Stimulated activated CD8-positive, alpha-beta memory T cell treated with anti-CD3 and anti-CD28 coated beads, Interleukin-12 subunit alpha, Interleukin-12 subunit beta, amount 100 ng/mL, for 24 hours (primary cell): Measurements from ENCODE around the gene DDI2.

Source experiments
- DNase-seq: peaks from one replicate; pipeline ENCODE4 v3.0.0-alpha.2; 2020; ENCODE audit errors: extremely low read depth

Gene DDI2

DNA sequence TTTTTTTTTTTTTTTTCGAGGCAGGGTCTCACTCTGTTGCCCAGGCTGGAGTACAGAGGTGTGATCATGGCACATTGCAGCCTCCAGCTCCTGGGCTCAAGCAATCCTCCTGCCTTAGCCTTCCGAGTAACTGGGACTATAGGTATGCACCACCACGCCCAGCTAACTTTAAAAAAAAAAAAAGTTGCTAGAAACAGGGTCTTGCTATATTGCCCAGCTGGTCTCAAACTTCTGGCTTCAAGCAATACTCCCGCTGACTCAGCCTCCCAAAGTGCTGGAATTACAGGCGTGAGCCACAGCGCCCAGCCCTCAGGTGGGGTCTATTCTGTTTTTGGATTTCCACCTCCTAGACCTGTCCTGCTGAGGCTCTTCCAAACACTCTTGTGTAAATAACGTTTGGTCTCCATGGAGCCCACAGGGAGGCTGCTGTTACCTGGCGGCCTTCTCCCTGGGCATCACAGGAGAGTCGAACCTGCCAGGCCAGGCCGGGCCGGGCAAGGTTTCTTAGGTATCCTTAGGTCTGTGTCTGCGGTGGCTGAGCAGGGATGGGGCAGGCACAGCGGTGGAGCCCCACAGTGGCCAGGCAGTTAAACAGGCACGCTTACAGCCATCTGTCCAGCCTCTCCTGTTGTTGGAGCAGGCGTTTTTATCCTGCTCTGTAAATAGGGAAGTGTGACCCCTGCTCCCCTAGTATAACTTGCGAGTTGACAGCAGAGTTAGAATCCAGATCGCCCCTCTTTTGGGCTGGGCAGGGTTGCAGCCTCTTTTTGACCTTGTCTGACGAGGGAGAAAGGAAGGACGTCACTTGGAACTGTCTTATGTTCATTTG lies 85.7 kb downstream of the DDI2 start:
- DNase-seq, result no peak

DNA sequence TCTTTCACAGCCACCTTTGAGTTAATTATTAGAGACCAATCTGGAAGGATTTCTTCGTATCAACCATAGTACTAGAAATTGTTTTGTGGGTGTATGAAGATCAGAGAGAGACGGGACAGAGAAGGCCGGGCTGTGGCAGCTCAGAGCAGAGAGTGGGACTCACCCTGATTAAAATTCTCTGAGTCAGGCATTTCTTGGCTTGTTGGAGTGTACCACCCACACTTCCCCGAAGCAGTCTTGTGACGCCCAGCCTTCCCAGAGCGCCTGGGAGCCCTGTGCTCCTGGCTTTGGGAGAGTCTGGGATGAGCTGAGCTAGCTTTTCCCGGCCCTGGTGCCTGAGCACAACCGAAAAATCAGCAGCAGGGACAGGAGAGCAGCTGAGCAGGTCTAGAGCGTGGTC lies 86.3 kb downstream of the DDI2 start:
- no peak for DNase-seq

DNA sequence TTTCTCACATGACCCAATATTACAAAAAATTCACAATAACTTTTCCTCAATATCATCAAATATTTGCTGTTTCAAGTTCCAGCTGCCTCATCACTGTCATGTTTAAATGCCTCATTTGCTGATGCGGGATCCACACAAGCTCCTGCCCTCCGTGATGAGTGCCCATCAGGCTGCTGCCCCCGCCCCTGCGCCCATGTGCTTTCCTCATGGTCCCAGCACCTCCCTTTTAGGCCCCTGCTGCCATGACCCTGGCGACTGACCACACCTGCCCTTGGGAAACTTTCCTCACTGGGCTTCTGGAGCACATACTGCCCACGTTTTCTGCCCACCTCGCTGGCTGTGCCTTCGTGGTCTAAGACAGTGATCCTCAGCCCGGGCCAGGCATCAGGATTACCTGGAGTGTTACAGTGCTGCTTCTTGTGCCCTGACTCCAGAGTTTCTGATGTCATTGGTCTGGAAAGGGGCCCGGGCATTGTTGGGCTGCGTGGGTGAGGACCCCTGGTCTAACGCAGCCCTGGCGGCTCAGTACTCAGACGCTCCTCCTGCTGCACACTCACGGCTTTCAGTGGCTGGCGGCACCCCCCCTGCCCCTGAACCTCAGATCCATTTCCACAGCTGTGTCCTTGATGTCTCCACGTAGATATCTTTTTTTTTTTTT lies 87.4 kb downstream of the DDI2 start:
- no peak for DNase-seq

DNA sequence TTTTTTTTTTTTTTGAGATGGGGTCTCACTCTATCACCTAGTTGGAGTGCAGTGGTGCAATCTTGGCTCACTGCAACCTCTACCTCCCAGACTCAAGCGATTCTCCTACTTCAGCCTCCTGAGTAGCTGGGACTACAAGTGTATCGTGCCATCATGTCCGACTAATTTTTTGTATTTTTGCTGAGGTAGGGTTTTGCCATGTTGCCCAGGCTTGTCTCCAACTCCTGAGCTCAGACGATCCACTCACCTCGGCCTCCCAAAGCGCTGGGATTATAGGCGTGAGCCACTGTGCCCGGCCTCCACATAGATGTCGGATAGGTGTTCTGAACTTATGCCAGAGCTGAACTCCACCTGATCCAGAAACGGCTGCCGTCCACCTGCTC lies 87.9 kb downstream of the DDI2 start:
- DNase-seq, result no peak

DNA sequence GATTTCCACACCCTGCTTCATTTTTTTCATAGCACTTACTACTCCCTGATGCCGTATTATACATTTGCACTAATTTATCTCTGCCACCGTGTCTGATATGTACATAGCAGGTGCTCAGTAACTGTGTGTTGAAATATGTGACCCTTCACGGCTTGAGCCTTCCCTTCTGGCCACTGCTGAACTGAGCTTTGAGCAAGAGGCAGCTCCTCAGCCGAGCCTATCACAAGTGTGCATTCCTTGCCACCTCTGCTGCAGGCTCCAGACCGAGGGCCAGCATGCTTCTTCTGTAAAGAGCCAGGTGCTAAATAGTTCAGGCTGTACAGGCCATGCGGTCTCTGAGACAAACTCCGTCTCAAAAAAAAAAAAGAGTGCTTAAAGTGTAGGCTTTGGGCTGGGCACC lies 89.5 kb downstream of the DDI2 start:
- no peak for DNase-seq

DNA sequence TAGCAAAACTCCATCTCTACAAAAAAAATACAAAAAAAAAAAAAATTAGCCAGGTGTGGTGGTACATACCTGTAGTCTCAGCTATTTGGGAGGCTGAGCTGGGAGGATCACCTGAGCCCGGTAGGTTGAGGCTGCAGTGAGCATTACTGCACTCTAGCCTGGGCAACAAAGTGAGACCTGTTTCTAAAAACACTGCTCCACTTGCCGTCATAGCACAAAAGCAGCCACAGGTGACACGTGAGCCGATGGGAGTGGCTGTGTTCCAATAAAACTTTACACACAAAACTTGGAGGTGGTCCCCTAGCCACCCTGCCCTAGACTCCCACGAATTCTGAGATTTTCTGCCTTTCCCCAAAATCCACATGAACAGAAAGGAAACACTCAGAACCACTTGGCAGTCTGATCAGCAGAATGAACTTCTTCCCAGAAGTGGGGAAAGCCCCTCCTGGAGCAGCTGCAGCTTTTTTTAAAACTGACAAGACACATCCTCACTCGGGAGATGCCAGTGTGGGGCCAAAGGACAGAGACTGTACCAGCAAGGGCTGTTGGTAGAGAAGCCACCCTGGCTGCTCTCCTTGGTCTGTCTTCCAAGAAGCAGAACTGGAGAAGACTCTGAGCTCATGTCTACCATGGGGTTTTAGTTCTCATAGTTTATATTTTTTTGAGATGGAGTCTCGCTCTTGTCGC lies 90.1 kb downstream of the DDI2 start:
- DNase-seq, result no peak

DNA sequence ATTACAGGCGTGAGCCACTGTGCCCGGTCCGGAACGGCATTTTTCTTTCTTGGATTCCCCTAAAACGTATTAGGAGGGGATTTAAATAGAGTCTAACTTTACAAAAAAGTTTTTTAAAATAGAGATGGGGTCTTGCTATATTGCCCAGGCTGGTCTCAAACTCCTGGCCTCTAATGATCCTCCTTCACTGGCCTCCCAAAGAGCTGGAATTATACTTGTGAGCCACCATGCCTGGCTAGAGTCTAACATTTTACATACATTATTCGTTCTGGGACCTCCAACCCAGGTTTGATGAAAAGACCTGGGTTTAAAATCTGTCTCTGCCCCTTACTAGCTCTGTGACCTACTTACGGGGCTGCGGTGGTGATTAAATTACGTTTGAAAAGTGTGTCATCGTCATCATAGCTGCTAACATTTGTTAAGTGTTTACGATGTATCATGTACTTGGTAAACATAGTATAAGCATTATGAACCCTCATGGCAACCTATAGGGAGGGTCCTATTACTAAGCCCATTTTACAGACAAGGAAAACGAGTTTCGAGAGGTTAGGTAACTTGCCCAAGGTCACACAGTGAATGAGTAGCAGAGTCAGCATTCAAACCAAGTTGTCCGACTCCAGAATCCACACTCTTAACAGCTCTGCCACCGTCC lies 91.4 kb downstream of the DDI2 start:
- no peak for DNase-seq

DNA sequence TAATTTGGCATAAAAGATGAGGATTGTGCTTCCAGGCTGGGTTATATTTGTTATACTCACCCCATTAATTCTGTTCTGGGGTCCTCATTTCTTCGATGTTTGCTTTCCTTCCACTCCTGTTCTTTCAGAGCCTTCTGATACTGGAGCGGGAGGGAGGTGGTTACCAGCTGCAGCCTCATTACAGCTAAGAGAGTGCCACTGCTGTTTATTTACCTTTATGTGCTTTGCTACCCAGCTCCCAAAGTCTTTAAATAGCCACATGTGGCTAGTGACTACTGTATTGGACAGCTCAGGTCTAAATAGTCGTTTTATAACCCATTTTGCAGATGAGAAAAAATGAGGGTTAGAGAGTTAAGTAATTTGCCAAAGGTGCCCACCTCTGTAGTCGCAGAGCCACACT lies 92.0 kb downstream of the DDI2 start:
- no peak for DNase-seq

DNA sequence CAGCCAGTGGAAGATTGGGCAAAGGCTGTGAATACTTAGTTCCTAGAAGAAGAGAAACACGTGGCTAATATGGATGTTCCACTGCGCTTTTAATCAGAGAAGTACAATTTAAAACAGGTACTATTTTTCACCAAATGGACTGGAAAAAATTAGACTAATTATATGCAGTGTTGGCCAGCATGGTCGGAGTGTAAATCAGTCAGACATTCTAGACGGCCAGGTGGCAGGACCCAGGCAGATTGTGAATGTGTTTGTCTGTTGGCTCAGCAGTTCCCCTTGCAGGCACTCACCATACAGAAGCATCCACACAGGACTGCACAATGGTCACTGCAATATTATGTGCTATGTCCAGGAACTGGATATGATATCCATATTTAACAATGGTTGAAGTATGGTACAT lies 94.9 kb downstream of the DDI2 start:
- no peak for DNase-seq

DNA sequence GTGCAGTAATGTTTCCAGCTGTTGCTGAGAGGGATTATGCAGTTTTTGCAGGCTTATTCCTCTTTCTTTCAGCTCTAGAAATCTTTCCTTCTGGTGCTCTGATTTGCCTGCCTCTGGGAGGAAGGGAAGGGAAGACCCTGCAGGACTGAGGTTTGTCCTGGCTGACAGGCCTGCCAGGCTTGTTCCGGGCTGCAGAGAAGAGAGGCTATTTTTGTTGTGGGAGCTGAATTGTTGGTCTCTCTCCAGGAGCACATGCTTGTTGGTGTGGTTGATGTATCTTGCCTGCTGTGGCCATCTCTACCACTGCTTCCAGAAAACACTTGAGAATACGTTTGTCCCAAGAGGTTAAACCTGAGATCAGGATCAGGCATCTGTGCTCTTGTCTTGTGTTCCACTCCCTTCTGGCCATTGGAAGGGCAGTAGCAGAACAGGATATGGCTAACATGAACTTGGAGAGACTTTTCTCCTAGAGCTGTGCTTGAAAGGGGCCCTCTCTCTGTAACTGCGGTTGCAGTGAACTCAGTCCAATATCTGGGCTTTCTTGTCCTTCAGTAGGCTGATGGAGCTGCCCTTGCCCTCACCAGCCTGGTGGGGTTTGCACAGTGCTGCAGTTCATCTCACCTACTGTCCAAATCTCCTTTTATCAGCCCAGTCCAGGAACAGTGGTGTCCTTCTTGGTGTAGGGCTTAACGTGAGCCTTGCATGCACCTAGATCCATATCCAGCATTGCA lies 97.3 kb downstream of the DDI2 start:
- DNase-seq, result no peak

DNA sequence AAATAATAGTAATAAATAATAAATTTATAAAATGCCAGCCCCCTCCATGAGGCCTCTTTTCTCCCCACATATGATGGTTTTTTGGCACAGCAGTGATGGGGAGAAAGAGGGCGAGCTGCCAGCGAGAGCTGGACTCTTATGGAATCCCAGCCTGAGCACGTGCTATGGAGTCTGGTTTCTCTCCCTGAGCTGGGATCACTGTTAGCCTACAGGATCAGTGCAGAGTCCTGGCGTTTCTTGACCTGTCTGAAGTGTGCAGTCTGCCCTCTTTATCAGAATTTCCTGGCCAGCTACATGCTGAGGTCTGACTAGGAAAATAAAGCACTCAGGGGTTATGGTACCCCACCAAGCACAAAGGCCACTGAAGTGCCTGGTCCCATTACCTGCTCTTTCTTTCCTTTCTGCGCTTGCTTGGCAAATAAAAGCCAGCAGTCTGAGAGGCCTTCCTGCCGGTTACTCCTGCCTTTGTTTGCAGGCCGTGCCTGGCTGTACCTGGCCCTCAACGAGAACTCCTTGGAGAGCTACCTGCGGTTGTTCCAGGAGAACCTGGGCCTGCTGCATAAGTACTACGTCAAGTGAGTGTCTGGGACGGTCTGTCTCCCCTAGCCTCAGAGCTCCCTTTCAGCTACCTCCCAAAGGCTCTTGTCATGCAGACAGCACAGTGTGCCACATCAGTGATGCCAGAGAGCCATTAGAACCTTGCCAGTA lies 100.3 kb downstream of the DDI2 start:
- DNase-seq, result no peak

DNA sequence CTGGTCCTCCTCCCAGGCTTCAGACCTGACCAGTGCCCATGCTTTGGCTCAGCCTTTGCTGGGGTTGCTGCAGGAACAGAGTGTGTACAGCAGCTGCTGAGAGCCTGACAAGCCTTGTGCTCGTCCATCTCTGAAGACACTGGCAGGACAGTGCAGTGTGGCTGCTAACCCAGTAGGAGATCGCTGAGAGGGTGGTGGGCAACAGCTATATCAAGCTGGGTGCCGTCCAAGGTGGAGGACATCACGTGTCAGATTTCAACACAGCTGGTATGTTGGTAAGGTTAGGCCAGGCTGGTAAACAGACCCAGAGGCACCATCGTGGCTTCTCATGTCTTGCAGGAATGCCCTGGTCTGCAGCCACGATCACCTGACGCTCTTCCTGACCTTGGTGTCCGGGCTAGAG lies 100.9 kb downstream of the DDI2 start:
- DNase-seq, result no peak
